Tibial nerve (tissue), 3 donors: Measurements from ENCODE around the gene FLNC.

Source experiments
- POLR2A ChIP-seq, 2 donors: fragments of 450-650 bp; IDR thresholded peaks; one replicate each; pipeline ENCODE4 v1.6.1; 2017; ENCODE audit warnings: antibody characterized with exemption in 2 of 2, mild to moderate bottlenecking in 2 of 2, moderate library complexity in 2 of 2
- TF ChIP-seq, protein P1 (sequence below), 5 experiments: fragments of 200-600 bp in 3 of 5; fragments of 450-650 bp in 2 of 5; sonication (generic) in 3 of 5; IDR thresholded peaks; one replicate each; pipeline ENCODE4 v1.5.1; 2016 to 2019; ENCODE audit warnings: antibody characterized with exemption in 5 of 5, mild to moderate bottlenecking in 3 of 5, moderate library complexity in 2 of 5

DNA sequence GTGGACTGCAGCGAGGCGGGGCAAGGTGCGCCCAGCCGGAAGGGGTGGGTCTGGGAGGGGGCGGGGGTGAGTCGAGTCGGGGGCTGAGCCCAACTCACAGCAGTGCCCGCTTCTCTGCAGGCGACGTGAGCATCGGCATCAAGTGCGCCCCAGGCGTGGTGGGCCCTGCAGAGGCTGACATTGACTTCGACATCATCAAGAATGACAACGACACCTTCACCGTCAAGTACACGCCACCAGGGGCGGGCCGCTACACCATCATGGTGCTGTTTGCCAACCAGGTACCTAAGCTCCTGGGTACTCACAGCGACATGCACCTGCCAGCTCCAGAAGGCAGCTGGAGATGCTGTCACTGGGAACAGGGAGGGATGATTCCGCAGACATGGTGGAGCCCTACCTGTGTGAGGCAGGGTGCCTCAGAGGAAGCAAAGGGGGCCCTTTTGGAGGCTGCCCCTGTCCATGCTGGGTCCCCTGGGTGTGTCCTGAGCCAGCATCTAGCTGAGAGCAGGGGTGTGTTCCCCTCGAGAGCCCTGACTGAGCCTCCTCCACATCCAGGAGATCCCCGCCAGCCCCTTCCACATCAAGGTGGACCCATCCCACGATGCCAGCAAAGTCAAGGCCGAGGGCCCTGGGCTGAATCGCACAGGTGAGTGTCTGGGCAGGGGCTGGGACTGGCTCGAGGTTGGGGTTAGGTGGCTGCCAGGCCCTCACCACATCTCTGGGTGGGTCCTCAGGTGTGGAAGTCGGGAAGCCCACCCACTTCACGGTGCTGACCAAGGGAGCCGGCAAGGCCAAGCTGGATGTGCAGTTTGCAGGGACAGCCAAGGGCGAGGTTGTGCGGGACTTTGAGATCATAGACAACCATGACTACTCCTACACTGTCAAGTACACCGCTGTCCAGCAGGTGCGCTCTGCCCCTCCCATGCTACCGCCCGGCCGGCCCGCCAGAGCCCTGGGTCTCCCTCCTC lies 12.8 kb downstream of the FLNC start:
- TF ChIP-seq, protein P1, sequence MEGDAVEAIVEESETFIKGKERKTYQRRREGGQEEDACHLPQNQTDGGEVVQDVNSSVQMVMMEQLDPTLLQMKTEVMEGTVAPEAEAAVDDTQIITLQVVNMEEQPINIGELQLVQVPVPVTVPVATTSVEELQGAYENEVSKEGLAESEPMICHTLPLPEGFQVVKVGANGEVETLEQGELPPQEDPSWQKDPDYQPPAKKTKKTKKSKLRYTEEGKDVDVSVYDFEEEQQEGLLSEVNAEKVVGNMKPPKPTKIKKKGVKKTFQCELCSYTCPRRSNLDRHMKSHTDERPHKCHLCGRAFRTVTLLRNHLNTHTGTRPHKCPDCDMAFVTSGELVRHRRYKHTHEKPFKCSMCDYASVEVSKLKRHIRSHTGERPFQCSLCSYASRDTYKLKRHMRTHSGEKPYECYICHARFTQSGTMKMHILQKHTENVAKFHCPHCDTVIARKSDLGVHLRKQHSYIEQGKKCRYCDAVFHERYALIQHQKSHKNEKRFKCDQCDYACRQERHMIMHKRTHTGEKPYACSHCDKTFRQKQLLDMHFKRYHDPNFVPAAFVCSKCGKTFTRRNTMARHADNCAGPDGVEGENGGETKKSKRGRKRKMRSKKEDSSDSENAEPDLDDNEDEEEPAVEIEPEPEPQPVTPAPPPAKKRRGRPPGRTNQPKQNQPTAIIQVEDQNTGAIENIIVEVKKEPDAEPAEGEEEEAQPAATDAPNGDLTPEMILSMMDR (IDR thresholded peaks at IDR 0.05): no peak
- no peak for TF ChIP-seq POLR2A (IDR thresholded peaks at IDR 0.05)
